HUES48 (cell line): ENCODE measurements around the gene CNST.
A peak's percentile ranks its signal among the peaks of the same experiment; 100 is the strongest.

ENCODE experiments used
- H3K27ac ChIP-seq: one replicate; pipeline ENCODE4 v1.7.0; 2013; ENCODE audit warnings: low read depth, low read length, inconsistent platforms
- H3K27me3 ChIP-seq: 2 replicates; pipeline ENCODE4 v1.6.1; 2013; ENCODE audit warnings: mild to moderate bottlenecking, low read length; ENCODE audit not compliant: control insufficient read depth, insufficient read depth
- H3K36me3 ChIP-seq: 2 replicates; pipeline ENCODE4 v1.6.1; 2013; ENCODE audit warnings: low read length; ENCODE audit not compliant: control insufficient read depth, insufficient read depth
- H3K4me1 ChIP-seq: 2 replicates; pipeline ENCODE4 v1.6.1; 2013; ENCODE audit warnings: mild to moderate bottlenecking, low read length; ENCODE audit not compliant: control insufficient read depth, insufficient read depth
- H3K4me3 ChIP-seq: 2 replicates; pipeline ENCODE4 v1.5.1; 2013; ENCODE audit warnings: mild to moderate bottlenecking, low read depth, low read length
- H3K9ac ChIP-seq: 2 replicates; pipeline ENCODE4 v1.6.1; 2013; ENCODE audit warnings: mild to moderate bottlenecking, low read depth, low read length, moderate library complexity
- H3K9me3 ChIP-seq: 2 replicates; pipeline ENCODE4 v1.6.1; 2013; ENCODE audit warnings: low read length; ENCODE audit not compliant: control insufficient read depth, insufficient read depth

The CNST gene

DNA sequence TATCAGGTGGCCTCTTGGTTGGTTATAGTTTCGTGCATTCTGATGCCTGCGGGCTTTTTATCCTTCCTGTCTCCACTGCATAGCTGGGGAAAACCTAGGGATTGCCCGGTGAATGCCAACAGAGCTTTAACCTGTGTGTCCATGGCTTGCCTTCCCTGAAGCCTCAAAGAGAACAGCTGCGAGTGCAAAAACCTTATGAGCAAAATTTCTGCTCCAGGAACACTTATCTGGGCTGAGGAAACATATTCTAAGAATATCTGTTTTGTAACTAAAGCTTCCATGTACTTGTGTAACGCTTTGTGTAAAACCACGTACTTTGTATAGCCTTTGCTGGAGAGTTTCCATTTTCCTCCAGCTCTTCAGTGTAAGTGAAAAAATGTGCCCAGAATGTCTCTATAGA, 7.2 kb downstream of the CNST start:
- H3K27ac ChIP-seq = no peak overlapping the region
- H3K4me3 ChIP-seq = no peak overlapping the region
- H3K27me3 ChIP-seq = no peaks in the 10 kb centered on the region
- H3K4me1 ChIP-seq = no peaks in the 10 kb centered on the region
- no peaks in the 10 kb centered on the region for H3K36me3 ChIP-seq
- H3K9ac ChIP-seq = no peak overlapping the region
- H3K9me3 ChIP-seq = no peaks in the 10 kb centered on the region

DNA sequence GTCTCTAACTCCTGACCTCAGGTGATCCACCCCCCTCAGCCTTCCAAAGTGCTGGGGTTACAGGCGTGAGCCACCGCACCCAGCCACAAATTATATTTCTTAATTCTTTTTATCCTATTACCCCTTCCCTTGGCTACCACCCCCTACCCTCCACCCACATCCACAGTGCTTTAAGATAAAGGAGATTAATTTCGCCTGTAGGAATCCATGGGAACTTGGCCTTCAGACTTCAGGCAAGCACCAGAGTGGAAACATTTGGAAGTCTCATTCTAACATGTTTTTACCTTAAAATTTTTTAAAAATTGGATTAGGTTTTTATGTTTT, 10.4 kb downstream of the CNST start:
- Histone ChIP-seq H3K27ac (no peak overlapping the region), H3K9ac (no peak overlapping the region), H3K27me3 (no peaks in the 10 kb centered on the region), H3K4me1 (no peaks in the 10 kb centered on the region), H3K9me3 (no peaks in the 10 kb centered on the region), H3K4me3 (no peak overlapping the region), H3K36me3 (no peaks in the 10 kb centered on the region)

DNA sequence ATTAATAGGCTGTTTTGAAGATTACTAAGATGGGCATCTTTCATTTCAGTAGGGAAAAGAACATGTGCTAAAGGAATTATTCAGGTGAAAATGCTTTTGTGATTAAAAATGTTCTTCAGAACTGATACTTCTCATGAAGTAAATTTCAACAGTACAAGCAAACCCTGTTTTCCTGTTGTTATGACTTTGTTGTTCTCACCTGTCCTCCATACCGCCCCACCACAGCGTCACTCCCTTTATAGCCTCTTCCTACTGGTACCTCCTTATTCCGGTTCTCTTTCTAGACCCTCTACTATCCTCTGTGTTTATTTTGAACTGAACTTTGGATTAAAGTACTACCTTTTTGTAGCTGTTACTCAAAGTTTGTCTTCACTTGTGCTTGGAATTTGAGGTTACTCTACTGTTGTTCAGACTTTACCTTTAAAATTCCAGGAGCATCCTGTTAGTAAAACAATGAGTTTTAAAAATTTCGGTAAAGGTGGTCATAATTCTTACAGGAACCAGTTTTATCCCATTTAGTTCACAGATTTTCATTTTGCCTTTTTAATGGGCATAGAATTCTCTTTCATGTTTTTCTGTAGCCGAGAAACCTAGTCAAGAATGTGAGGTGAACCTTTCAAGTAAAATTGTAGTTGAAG, 10.9 kb downstream of the CNST start:
- H3K4me3 ChIP-seq = no peak overlapping the region

DNA sequence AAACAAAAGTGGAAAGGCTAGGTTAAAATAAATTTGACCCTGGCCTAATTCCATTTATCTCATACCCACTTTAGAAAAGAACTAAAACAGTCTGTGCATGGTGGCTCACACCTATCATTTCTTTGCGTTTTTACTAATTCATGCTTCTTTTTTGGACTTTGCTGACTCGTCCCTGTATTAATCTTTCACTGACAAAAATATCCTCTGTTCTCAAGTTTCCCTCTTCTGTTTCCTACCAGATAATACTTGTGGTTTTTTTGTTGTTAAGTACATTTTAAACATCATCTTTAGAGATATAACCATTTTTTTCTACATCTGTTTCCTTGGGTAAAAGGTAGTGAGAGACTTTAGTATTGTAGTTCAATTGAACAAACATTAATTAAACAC, 11.5 kb downstream of the CNST start:
- Histone ChIP-seq H3K4me3 (no peak overlapping the region), H3K27me3 (no peaks in the 10 kb centered on the region), H3K27ac (no peak overlapping the region), H3K36me3 (no peaks in the 10 kb centered on the region), H3K9me3 (no peaks in the 10 kb centered on the region), H3K9ac (no peak overlapping the region), H3K4me1 (no peaks in the 10 kb centered on the region)

More for the DNA sequence above, 10.9 kb downstream of the CNST start:
- H3K27ac ChIP-seq = no peak overlapping the region
- H3K9me3 ChIP-seq = no peaks in the 10 kb centered on the region
- H3K9ac ChIP-seq = no peak overlapping the region
- no peaks in the 10 kb centered on the region for H3K27me3 ChIP-seq
- no peaks in the 10 kb centered on the region for H3K36me3 ChIP-seq
- no peaks in the 10 kb centered on the region for H3K4me1 ChIP-seq

DNA sequence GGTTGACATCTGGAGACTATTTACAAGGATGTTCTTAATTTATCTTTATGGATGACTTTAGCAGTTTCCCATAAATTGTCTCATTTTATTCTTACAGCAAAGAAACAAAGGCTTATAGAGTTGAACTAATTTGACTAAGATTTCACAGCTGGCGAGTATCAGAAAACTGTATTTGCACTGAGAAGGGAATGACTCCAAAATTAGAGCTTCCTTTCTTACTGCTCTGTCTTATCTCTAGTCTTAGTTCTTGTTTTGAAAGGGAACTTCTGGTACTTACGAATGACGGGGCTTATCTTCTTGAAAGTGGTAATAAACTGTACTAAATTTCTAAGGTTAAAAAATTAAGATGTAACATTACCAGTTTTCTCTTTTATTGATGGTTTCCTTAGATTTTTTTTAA, 13.6 kb downstream of the CNST start:
- H3K27ac ChIP-seq = no peak overlapping the region
- no peaks in the 10 kb centered on the region; the same call in 1 of the 2 replicates for H3K4me1 ChIP-seq
- H3K9ac ChIP-seq = no peak overlapping the region
- H3K4me3 ChIP-seq = no peak overlapping the region
- H3K27me3 ChIP-seq = no peaks in the 10 kb centered on the region
- H3K36me3 ChIP-seq = 0 out of 2 replicates have a peak, but pooled peaks cover 7% of the 10 kb centered on the region
- H3K9me3 ChIP-seq = no peaks in the 10 kb centered on the region

DNA sequence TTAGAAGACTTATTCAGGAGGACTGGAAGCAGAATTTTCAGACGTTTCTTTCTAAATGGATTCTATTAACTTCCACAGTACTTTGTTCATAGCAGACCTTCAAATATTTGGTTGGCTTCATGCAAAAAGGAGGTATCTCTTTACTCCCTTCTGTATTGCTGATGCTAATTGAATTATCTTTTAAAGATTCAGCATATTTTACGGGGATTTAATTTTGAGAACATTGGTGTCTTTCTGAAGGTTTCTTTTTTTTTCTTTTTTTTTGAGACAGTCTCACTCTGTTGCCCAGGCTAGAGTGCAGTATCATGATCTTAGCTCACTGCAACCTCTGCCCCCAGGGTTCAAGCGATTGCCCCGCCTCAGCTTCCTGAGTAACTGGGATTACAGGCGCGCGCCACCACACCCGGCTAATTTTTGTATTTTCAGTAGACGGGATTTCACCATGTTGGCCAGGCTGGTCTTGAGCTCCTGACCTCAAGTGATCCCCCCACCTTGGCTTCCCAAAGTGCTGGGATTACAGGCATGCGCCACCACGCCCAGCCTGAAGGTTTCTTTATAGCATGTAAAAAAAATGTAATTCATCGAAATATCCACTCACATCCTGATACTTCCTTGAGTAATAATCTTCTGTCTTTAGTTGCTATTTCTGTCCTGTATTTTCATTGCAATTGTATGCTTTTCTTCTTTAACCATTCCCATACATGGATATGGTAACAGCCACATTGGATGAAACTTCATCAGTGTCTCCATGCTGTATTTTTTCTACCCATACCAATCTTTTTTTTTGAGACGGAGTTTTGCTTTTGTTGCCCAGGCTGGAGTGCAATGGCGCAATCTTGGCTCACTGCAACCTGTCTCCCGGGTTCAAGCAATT, 14.5 kb downstream of the CNST start:
- Histone ChIP-seq H3K27ac (no peak overlapping the region), H3K36me3 (0 out of 2 replicates have a peak, but pooled peaks cover 7% of the 10 kb centered on the region), H3K4me3 (no peak overlapping the region), H3K9me3 (no peaks in the 10 kb centered on the region), H3K4me1 (no peaks in the 10 kb centered on the region; the same call in 1 of the 2 replicates), H3K27me3 (no peaks in the 10 kb centered on the region), H3K9ac (no peak overlapping the region)

DNA sequence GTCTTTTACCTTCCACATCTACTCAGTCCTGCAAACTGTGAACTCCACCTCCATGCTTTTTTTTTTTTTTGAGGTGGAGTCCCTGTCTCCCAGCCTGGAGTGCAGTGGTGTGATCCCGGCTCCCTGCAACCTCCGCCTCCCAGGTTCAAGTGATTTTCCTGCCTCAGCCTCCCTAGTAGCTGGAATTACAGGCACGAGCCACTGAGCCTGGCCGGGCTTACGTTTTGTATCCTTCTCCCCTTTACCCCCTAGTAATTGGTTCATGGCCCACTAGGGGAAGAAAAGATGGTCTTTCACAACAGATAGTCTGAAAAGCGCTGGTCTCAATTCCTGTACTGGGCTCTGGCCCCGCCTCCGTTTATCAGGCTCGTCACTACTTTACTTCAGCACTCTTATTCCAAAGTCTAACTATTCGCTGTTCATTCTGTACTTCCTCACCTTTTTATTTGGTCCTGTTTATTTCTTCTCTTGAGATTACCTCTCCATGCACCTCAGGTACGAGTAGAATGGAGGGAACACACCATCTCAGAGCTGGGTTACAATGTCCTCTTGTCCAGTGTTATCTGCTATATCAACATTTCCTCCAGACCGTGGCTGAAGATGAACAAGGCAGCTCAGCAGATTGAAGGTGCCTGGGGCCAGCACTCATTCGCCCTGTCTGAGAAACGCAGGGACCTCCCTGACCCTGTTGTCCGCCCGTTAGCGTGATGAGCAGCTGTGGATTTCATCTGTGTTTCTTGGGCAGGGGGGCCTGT, 16.2 kb downstream of the CNST start:
- H3K4me3 ChIP-seq = no peak overlapping the region
- no peak overlapping the region for H3K27ac ChIP-seq
- no peaks in the 10 kb centered on the region for H3K9me3 ChIP-seq
- no peaks in the 10 kb centered on the region for H3K27me3 ChIP-seq
- H3K9ac ChIP-seq = no peak overlapping the region
- 0 out of 2 replicates have a peak, but pooled peaks cover 7% of the 10 kb centered on the region for H3K36me3 ChIP-seq
- H3K4me1 ChIP-seq = no peaks in the 10 kb centered on the region; the same call in 1 of the 2 replicates

DNA sequence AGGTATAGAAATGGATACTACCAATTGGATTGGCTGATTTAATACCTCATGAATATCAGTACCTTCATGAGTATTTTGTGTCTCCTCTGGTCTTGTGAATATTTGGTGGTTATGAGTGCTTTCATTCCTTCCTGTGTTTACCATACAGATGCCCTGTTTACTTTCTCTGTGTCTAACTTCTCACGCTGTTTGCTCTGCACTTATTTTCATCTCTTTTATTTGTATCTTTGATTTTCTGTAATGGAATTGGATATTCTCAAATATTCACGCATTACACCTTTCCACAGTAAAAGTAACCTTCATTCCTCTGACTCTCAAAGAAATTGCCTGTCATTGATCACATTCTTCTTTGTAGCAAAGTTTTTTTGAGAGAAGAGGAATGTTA, 16.8 kb downstream of the CNST start:
- Histone ChIP-seq H3K4me3 (no peak overlapping the region), H3K9me3 (no peaks in the 10 kb centered on the region), H3K4me1 (peaks cover 3% of the 10 kb centered on the region; the same call in 1 of the 2 replicates), H3K9ac (no peak overlapping the region), H3K36me3 (0 out of 2 replicates have a peak, but pooled peaks cover 7% of the 10 kb centered on the region), H3K27me3 (no peaks in the 10 kb centered on the region), H3K27ac (peak overlapping the region; percentile 40)

DNA sequence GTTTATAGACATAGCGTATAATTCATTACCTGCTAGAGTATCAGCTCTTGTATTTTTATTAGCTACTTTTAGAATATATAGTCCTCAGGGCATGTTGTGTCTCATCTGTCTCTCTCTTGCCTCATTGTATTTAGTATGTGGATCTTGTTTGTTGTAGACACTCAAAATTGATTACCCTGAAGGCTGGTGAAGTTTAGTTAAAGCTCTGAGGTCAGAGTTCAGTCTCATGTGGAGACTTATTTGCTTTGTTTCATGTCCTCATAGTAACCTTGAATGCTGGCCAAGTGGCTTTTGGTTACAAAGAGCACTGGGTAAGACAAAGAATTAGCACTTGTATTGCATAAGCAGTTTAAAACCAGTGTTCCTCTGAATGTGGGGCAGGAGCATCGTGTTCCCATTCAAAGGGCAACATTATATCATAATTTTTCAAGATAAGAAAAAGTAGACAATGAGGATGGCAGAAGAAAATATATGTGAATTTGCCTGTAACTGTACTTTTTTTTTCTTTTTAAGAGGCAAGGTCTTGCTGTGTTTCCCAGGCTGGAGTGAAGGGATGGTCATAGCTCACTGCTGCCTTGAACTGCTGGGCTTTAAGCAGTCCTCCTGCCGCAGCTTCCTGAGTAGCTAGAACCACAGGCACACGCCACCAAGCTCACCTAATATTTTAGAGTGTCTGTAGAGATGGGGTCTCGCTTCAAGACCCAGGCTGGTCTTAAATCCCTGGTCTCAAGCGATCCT, 17.4 kb downstream of the CNST start:
- H3K27ac ChIP-seq = peak overlapping the region; percentile 40
- H3K27me3 ChIP-seq = no peaks in the 10 kb centered on the region

DNA sequence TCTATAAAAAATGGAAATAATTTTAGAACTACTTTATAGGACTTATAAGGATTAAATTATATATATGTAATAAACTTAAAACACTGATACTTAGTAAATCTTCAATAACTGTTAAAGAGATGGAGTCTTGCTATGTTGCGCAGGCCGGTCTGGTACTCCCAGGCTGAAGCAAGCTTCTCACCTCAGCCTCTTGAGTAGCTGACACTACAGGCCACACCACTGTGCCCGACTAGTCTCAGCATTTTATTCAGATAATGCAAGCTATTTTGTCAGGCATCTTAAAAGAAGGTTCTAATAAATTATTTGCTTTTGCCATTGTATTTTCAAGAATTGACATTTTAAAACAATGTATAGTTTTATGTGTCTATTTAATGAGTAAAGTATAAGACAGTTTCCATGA, 20.8 kb downstream of the CNST start:
- Histone ChIP-seq H3K36me3 (peaks cover 10% of the 10 kb centered on the region; the same call in 1 of the 2 replicates), H3K9me3 (no peaks in the 10 kb centered on the region), H3K27ac (no peak overlapping the region), H3K4me3 (no peak overlapping the region), H3K9ac (no peak overlapping the region), H3K4me1 (peaks cover 3% of the 10 kb centered on the region; the same call in 1 of the 2 replicates), H3K27me3 (no peaks in the 10 kb centered on the region)

More for the DNA sequence above, 17.4 kb downstream of the CNST start:
- Histone ChIP-seq H3K4me1 (peaks cover 3% of the 10 kb centered on the region; the same call in 1 of the 2 replicates), H3K9ac (no peak overlapping the region), H3K36me3 (0 out of 2 replicates have a peak, but pooled peaks cover 7% of the 10 kb centered on the region), H3K9me3 (no peaks in the 10 kb centered on the region), H3K4me3 (no peak overlapping the region)
